Nephron progenitor cell (in vitro differentiated cells): ENCODE data around the gene WARS2.
"Not testable (repeated sequence)": the region's sequence is repeated elsewhere in the genome, so short reads cannot be mapped to it uniquely, and the experiment has no call there.

Experiments used
- DNase-seq: peaks from one replicate; pipeline ENCODE4 v3.0.0; 2021
- H3K27ac Mint-ChIP-seq: 2 replicates; pipeline ENCODE4 v1.8.0; 2021; ENCODE audit warnings: mild to moderate bottlenecking, moderate library complexity, mixed read lengths
- H3K27me3 Mint-ChIP-seq: 2 replicates; pipeline ENCODE4 v1.8.0; 2021; ENCODE audit warnings: mild to moderate bottlenecking, low read depth, mixed read lengths; ENCODE audit not compliant: poor library complexity
- H3K36me3 Mint-ChIP-seq: 2 replicates; pipeline ENCODE4 v1.8.0; 2021; ENCODE audit warnings: low read depth, mixed read lengths
- H3K4me1 Mint-ChIP-seq: 2 replicates; pipeline ENCODE4 v1.8.0; 2021; ENCODE audit warnings: mixed read lengths
- H3K4me3 Mint-ChIP-seq: 2 replicates; pipeline ENCODE4 v1.8.0; 2021; ENCODE audit warnings: mild to moderate bottlenecking, moderate library complexity, mixed read lengths
- H3K9me3 Mint-ChIP-seq: 2 replicates; pipeline ENCODE4 v1.8.0; 2021; ENCODE audit warnings: mild to moderate bottlenecking, moderate library complexity, mixed read lengths
- TF ChIP-seq, protein P1 (sequence below): fragments of 200-600 bp; sonication (generic); IDR thresholded peaks from 2 replicates; pipeline ENCODE4 v1.5.0; 2021; ENCODE audit warnings: antibody characterized with exemption

WARS2 gene

DNA sequence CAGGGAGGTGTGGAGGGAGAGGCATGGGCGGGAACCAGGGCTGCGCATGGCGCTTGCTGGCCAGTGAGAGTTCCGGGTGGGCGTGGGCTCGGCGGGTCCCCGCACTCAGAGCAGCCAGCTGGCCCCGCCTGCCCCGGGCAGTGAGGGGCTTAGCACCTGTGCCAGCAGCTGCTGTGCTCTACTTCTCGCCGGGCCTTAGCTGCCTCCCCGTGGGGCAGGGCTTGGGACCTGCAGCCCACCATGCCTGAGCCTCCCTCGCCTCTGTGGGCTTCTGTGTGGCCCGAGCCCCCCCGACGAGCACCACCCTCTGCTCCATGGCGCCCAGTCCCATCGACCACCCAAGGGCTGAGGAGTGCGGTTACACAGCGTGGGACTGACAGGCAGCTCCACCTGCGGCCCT lies 38.6 kb upstream of the WARS2 start:
- H3K9me3 Mint-ChIP-seq, result peaks cover 24% of the 10 kb centered on the region
- no peak overlapping the region for H3K27ac Mint-ChIP-seq
- H3K36me3 Mint-ChIP-seq, result peaks cover 70% of the 10 kb centered on the region
- DNase-seq, result no peak
- H3K4me3 Mint-ChIP-seq, result no peak overlapping the region
- peaks cover 7% of the 10 kb centered on the region for H3K4me1 Mint-ChIP-seq
- TF ChIP-seq, protein P1, sequence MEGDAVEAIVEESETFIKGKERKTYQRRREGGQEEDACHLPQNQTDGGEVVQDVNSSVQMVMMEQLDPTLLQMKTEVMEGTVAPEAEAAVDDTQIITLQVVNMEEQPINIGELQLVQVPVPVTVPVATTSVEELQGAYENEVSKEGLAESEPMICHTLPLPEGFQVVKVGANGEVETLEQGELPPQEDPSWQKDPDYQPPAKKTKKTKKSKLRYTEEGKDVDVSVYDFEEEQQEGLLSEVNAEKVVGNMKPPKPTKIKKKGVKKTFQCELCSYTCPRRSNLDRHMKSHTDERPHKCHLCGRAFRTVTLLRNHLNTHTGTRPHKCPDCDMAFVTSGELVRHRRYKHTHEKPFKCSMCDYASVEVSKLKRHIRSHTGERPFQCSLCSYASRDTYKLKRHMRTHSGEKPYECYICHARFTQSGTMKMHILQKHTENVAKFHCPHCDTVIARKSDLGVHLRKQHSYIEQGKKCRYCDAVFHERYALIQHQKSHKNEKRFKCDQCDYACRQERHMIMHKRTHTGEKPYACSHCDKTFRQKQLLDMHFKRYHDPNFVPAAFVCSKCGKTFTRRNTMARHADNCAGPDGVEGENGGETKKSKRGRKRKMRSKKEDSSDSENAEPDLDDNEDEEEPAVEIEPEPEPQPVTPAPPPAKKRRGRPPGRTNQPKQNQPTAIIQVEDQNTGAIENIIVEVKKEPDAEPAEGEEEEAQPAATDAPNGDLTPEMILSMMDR, result no peak
- H3K27me3 Mint-ChIP-seq, result peaks cover 4% of the 10 kb centered on the region

GRCh38 chr1:119172927-119173326 lies 32.5 kb upstream of the WARS2 start:
- not testable (repeated sequence) for H3K4me3 Mint-ChIP-seq, H3K27ac Mint-ChIP-seq, H3K27me3 Mint-ChIP-seq, DNase-seq
- H3K36me3 Mint-ChIP-seq, result peaks cover 79% of the 10 kb centered on the region
- peaks cover 31% of the 10 kb centered on the region for H3K9me3 Mint-ChIP-seq
- peaks cover 12% of the 10 kb centered on the region for H3K4me1 Mint-ChIP-seq

GRCh38 chr1:119171381-119172010 lies 31.0 kb upstream of the WARS2 start:
- H3K4me3 Mint-ChIP-seq, H3K27me3 Mint-ChIP-seq: not testable (repeated sequence)
- H3K36me3 Mint-ChIP-seq, result peaks cover 78% of the 10 kb centered on the region

GRCh38 chr1:119163396-119163795 lies 22.9 kb upstream of the WARS2 start:
- H3K36me3 Mint-ChIP-seq, result peaks cover 79% of the 10 kb centered on the region
- H3K4me3 Mint-ChIP-seq, result no peak overlapping the region
- H3K4me1 Mint-ChIP-seq, result no peaks in the 10 kb centered on the region
- TF ChIP-seq, protein P1, result no peak
- no peak for DNase-seq
- no peak overlapping the region for H3K27ac Mint-ChIP-seq
- H3K9me3 Mint-ChIP-seq, result peaks cover 17% of the 10 kb centered on the region
- H3K27me3 Mint-ChIP-seq, result no peaks in the 10 kb centered on the region

More at GRCh38 chr1:119171381-119172010, 31.0 kb upstream of the WARS2 start:
- not testable (repeated sequence) for H3K27ac Mint-ChIP-seq, DNase-seq
- Mint-ChIP-seq H3K9me3 (peaks cover 29% of the 10 kb centered on the region), H3K4me1 (peaks cover 12% of the 10 kb centered on the region)

DNA sequence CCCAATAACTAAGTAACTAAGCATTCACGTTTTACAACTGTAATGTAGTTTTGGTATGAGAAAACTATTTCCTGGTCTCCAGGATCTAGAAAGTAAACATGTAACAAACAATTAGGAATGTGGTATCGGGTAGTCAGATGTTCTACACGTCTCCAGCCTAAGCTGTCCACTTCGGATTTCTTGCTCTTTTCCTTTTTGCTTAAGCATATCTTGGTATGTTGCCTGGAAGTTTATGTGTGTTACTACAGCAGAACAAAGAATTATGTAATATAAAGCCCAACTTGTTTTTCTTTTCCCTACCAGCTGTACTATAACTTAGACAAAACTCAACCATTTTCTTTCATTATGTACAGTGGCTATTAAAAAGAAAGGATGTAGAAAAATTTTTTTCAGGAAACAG lies 20.4 kb upstream of the WARS2 start:
- H3K9me3 Mint-ChIP-seq, result peaks cover 28% of the 10 kb centered on the region
- DNase-seq, result no peak
- H3K36me3 Mint-ChIP-seq, result peaks cover 78% of the 10 kb centered on the region
- no peaks in the 10 kb centered on the region for H3K27me3 Mint-ChIP-seq
- TF ChIP-seq, protein P1, result no peak
- H3K4me1 Mint-ChIP-seq, result no peaks in the 10 kb centered on the region
- no peak overlapping the region for H3K4me3 Mint-ChIP-seq
- no peak overlapping the region for H3K27ac Mint-ChIP-seq

GRCh38 chr1:119160409-119160808 lies 20.0 kb upstream of the WARS2 start:
- H3K9me3 Mint-ChIP-seq, result peaks cover 33% of the 10 kb centered on the region
- peaks cover 78% of the 10 kb centered on the region for H3K36me3 Mint-ChIP-seq
- no peak overlapping the region for H3K27ac Mint-ChIP-seq
- H3K4me1 Mint-ChIP-seq, result no peaks in the 10 kb centered on the region
- no peaks in the 10 kb centered on the region for H3K27me3 Mint-ChIP-seq
- TF ChIP-seq, protein P1, result no peak
- no peak overlapping the region for H3K4me3 Mint-ChIP-seq
- DNase-seq, result no peak

DNA sequence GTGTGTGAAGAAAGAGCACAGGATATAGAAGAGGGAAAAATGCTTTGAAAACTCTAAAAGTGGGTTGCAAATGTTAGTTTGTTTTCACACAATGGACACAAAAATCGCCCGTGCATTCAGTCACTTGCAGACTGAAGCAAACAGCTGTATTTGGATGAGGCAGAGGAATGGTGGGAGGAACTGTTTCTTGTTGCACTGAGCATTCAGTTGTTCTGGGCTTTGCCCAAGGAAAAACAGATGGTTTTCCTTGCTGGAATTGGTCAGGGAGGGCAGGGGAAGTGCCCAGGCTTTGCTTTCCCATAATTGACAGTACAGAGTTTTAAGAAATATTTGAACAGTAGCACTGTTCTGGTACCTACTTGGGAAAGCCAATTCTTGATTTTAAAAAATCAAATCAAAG lies 19.5 kb upstream of the WARS2 start:
- H3K9me3 Mint-ChIP-seq, result peaks cover 37% of the 10 kb centered on the region
- no peak overlapping the region for H3K27ac Mint-ChIP-seq
- H3K27me3 Mint-ChIP-seq, result no peaks in the 10 kb centered on the region
- no peak for DNase-seq
- peaks cover 78% of the 10 kb centered on the region for H3K36me3 Mint-ChIP-seq
- TF ChIP-seq, protein P1, result no peak
- H3K4me3 Mint-ChIP-seq, result no peak overlapping the region
- no peaks in the 10 kb centered on the region for H3K4me1 Mint-ChIP-seq
